NCI-H1436 (cell line): ENCODE measurements around the gene A3GALT2.
A peak's percentile ranks its signal among the peaks of the same experiment; 100 is the strongest.
"Not testable (repeated sequence)": the region's sequence is repeated elsewhere in the genome, so short reads cannot be mapped to it uniquely, and the experiment has no call there.

ENCODE experiments used
- DNase-seq: peaks from one replicate; lab custom pipeline; 2025; lab: John Stamatoyannopoulos, UW

The A3GALT2 gene

DNA sequence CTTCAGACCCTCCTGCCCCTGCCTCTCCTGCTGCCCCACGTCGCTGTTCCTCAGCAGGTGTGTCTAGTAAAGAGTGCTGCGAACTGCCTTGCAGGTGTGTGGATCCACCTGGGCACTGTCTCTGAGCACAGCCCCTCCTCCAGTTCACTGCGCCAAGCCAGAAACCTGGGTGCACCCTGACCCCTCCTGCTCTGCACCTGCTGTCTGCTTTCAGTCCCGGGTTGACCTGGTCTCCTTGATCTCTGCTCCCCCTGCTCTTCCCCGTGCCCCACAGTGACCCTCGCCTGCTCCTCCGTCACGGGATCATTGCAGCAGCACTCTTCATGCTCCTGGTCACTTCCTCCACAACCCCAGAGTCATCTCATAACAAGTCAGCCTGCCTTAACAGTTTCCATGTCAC is 6.5 kb downstream of the A3GALT2 start:
- DNase-seq: no peak

DNA sequence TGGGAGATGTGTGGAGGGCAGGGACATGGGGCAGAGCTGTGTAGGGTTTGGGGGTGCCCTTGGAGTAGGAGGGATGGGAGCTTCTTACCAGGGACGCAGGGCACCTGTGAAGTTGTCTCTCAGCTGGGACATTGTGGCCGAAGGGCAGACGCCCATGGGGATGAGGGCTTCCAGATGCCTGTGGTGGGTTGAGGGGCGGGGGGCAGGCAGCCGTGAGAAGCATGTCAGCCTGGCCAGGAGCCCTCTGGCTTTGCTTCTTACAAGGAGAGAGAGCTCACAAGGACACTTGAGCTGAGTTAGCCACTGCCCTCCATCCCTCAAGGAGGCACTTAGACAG is 8.5 kb downstream of the A3GALT2 start:
- DNase-seq: no peak

DNA sequence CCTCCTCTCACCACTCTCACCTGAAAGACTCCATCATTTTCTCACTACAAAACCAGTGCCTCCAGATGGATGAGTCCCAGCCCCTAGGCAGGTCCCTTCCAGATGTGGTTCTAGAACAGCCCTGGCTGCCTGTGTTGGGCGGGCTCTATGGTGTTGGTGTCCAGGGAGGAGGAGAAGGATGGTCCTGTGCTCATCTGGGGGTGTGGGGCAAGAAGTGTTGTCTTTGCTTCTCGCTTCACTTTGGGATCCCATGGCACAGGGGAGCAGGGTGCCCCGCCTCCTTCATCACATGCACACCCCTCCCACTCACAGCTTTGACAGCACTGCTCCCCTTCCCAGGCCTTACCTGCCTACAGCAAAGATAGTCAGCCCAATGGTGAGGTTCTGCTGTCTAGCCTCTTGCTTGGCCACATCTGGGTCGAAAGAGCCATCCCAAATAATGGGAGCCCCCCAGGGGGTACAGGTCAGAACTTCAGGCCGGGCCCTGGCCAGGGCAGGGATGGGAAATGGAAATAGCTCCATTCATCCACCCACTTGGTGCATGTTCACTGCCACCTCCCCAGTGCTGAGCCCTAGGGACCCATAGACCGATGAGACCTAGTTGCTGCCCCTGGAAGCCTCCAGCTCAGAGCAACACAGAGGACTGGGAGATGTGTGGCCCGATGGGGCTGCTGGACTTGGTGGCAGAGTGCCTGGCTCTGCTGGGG is 9.0 kb downstream of the A3GALT2 start:
- DNase-seq: no peak

DNA sequence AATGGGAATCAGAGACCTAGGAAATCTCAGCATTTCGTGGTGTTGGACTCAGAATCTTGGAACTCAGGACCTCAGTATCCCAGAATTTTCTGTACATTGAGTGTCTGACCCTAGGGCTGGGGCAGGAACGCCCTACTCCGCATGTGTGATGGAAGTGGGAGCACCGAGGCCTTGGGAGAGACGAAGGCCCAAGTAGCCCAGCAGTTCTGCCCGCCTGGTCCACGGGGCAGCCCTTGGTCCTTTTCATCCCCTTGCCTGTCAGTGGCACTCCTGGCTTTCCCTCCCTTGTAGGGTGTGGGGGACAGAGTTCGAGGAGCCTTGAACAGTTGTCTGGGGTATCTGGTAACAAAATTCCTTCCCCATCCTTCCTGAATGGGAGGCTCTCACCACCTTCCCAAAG is 10.2 kb downstream of the A3GALT2 start:
- no peak for DNase-seq

DNA sequence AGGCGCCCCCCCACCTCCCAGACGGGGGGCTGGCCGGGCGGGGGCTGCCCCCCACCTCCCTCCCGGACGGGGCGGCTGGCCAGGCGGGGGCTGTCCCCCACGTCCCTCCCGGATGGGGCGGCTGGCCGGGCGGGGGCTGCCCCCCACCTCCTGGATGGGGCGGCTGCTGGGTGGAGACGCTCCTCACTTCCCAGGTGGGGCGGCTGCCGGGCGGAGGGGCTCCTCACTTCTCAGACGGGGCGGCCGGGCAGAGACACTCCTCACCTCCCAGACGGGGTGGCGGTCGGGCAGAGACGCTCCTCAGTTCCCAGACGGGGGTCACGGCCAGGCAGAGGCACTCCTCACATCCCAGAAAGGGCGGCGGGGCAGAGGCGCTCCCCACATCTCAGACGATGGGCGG is 11.5 kb downstream of the A3GALT2 start:
- DNase-seq: not testable (repeated sequence)

DNA sequence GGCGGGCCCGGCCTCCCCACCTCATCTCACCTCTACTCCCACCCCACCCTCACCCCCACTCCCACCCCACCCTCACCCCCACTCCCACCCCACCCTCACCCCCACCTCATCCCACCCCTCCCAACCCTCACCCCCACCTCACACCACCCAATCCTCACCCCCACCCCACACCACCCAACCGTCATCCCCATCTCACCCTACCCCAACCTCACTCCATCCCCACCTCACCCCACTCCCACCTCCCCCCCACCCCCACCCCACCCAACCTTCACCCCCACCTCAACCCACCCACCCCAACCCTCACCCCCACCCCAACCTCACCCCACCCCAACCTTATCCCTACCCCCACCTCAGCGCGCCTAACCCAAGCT is 13.4 kb downstream of the A3GALT2 start:
- DNase-seq: no peak

DNA sequence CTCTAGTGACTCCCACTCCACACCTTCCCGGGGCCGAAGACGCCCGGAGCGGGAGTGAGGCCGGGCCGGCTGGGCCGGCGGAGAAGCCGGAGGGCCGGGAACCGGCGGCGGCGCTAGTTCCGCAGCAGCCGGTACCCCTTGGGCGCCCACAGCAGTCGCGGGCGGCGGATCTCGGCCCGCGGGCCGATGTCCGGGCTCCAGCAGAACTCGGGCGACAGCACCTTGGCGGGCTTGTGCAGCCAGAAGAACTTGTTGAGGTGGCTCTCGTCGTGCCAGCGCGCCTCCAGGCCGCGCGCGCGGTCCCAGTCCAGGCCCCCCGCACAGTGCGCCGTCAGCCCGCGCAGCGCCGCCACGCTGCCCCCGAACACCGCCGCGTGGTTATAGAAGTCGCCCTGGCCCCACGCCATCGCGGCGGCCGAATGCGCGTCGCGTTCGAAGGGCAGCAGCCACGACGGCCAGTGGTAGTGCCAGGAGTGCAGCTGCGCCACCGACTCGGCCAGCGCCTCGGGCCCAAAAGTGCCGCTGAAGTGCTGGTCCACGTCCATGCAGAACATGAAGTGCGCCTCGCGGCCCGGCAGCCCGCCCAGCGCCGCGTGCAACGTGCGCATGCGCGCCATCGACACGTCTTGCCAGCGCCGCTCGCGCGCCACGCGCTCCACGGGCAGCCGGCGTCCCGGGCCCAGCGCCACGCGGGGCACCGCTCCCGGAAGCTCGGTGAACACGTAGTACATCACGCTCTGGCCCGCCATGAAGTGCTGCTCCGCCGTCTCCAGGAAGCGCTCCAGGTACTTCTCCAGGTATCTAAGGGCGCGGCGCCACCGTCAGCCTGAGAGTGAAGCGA is 14.0 kb downstream of the A3GALT2 start:
- no peak for DNase-seq

DNA sequence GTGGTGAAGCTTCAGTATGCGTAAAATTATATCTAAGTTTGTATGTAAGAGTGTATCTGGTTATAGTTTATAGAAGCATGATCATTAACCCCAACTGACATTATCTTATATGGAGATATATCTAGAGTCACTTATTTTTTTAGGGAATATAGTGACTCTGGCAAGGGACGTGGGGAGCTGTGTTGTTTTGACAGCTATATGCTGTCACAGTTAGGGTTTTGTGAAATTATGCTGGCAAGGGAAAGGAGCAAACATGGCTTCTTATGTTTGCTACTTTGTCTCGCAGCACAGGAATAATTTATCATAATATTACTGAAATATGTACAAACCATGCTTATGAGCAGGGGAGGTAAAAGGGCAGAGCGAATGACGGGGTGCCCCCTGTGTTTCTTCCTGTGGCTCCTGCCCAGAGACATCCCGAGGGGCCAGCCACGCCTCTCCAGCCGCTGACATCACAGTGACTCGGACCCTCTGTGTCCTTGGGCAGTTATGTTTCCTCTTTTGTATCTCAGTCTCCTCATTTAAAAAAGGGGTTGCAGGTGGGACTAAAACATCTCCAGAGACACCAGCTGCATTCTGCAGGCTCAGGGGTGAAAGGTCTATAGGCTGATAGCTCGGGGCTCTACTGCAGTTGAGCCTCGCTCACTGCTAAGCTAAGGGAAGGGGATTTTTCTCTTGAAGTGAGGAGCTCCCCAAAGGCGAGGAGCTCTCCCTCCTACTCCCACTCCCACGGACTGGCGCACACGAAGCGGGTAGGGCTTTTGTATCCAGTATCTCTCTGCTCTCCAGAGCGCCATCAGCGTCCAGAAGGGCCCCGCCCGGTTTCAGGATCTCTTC is 14.9 kb downstream of the A3GALT2 start:
- DNase-seq: no peak

DNA sequence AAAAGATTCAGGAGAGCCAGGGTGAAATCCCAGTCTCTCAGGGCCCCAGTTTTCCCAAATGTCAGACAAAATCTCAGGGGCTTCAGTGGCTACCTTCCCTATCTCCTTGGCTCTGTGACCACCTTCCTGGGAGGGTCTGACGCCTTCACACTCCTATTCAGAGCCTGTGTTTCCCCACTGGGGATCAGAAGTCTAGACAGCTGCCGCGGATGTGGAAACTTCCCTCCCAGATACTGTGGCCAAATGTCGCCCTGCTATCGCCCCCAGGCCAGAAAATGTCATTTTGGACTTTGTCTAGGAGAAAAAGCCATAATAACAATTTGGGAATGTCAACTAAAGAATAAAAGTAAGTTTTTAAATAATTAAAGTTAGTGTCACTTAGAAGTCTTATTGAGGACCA is 15.9 kb downstream of the A3GALT2 start:
- DNase-seq: no peak

DNA sequence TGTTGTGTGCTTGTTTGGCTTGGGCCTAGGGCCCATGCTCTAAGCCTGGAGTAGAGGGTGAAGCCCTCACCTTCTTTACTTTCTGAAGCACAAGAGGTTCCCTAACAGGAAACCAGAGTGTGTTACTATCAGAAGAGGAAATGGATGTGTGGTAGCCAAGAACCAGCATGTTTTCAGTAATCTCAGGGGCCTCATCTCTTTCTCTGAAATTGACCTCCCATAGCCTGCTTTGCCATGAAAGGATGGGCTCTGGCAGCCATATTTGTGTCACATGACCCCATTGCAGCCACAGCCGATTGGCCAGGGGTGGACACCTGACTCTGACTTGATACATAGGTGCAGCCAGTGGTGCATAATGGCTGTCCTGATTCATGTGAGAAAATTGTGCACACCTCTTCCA is 18.6 kb downstream of the A3GALT2 start:
- DNase-seq: no peak

DNA sequence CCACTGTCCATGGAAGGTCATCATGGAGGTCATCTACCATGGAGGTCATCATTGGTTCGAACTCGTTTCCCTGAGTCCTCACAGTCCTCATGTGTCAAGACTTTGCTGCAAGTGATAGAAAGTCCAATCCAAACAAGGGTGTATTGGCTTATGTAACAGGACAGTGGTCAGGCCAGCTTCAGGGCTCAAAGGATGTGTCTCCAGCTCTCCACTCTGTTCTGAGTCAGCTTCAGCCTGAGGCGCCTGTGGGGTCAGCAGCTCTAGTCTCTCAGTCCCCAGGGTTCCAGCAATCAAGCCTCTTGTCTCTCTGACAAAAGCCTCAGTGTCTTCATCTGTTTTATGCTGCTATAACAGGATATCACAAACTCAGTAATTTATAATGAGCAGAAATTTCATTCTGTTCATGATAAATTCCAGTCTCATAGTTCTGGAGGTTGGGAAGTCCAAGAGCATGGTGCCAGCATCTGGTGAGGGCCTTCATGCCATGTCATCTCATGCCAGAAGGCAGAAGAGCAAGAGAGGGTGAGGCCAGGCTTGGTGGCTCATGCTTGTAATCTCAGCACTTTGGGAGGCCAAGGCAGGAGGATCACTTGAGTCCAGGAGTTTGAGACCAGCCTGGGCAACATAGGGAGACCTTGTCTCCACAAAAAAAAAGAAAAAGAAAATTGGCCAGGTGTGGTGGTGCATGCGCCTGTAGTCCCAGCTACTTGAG is 19.5 kb downstream of the A3GALT2 start:
- DNase-seq: no peak

DNA sequence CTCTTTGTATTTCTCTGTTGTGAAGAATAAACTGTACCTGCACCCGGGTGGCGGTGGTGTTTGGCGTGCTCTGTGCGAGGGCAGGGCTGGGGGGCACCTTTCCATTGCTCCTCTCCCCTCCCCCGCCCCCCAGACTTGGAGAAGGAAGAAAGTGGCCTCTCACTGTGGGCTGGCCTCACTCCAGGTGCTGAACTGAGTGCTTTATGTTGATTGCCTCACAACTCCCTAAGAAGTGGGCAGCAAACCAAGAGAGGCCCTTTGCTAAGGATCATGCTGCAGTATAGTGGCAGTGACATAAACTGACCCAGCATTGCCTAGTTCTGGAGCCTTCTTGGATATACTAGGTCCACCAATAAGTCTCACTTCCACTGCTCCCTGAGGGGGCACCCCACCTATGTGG is 20.2 kb downstream of the A3GALT2 start:
- DNase-seq: no peak

DNA sequence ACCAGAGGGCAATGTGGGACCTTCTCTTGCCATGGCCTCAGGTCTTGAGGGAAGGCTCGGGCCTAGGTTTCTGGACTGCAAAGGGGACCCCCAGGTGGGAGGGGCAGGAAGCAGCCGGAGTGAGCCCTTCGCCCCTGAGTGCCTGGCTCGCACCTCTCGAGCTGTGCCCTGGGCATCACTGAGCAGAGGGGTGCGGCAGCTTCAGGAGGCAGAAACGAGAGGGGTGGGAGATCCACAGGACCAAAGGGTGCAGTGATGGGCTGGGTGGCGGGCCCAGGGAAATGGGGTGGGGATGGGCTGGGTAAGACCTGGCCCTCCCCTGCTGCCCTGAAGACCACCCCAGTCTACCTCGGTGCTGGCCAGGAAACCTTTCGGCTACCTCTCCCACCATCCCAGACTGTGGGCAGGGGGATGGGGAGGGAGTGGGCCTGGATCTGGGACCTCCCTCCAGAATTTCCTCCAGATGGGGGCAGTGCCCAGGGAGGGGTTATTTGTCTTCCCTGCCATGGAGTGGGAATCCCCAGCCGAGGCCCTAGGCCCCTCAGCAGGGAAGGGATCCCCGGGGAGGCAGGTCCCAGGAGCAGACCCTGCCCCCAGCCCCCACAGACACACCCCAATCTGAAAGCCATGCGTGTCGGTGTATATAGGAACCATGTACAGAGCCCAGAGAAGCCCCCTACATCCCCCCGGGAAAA is 21.3 kb downstream of the A3GALT2 start:
- no peak for DNase-seq

DNA sequence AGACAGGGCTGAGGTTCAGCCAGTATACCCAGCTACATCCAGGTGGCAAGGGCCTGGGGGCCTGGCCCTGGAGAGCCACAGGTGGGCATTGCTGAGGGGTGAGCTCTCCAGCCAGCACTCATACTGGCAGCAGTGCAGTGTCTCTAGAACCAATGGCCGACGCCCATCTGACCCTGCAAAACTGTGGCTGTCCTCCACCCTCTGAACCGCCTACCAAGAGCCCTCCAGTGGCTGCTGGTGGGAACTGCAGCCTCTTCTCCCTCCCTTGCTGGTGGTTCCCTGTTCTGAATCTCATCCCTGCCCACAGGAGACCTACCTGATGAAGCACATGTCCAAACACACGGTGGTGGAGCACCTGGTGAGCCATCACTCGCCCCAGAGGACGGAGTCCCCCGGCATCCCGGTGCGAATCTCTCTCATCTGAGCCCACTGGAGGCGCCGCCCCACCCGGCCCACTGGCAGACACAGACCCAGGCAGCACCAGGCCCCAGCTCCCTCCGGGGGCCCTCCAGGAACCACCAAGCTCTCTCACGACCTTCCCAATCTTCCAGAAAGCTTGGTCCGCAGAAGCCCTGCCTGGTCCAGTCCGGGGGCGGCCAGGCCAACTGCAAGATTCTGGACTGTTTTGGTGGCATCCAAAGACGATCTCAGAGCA is 22.1 kb downstream of the A3GALT2 start:
- peak; percentile 41 for DNase-seq

DNA sequence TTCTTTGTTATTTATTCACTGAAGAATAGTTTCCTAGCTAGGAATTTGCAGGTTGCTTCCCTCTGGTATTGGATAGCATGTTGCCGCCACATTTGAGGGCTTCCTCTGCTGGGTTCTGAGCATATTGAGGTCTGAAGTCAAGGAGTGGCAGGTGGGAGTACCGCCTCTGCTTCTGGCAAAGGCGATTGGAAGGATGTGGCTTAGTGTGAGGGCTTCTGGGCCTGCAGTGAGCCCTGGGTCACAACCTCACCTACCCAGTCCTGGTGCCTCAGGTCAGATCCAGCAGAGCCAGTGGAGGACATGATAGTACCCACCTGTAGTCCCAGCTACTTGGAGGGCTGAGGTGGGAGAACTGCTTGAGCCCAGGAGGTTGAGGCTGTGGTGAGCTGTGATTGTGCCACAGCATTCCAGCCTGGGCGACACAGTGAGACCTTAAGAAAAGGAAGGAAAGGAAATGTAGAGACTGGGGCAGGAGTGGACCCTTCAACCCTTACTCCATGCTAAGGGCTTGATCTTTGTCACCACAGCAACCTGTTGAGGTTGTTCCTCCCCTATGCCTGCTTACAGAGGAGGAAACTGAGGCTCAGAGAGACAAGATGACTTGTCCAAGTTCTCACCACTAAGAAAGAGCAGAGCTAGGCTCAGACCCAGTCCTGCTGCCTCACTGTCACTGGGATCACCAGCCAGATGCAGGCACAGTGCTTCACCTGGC is 22.8 kb downstream of the A3GALT2 start:
- DNase-seq: no peak

DNA sequence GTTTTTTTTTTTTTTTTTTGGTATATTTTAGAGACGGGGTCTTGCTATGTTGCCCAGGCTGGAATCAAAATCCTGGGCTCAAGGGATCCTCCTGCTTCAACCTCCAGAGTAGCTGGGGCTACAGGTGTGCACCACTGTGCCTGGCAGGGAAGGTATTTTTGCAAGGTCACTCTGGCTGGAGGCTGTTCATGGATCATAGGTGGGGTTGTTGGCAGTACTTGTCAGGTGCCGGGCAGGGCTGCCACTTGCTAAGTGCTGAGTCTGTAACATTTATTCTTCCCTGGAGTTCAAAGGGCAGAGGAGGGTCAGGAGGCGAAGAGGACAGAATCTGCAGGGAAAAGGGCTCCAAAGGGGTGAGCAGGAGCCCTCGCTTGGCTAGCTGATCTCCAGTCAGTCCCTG is 24.1 kb downstream of the A3GALT2 start:
- no peak for DNase-seq

DNA sequence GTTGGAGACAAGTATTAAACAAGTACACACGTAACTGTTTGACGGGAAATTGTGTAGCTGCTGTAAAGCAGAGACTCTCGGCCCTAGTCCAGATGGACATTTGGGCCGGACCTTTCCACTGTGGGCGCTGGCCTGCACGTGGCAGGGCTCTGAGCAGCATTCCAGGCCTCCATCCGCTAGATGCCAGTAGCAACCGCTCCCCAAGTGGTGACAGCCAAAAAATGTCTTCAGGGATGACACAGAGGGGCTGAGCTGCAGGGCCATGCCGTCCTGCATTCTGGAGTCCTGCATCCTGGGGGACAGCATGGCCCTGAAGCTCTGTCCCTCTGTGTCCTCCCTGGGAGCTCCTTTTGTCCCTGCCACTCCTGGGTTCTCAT is 24.8 kb downstream of the A3GALT2 start:
- no peak for DNase-seq

DNA sequence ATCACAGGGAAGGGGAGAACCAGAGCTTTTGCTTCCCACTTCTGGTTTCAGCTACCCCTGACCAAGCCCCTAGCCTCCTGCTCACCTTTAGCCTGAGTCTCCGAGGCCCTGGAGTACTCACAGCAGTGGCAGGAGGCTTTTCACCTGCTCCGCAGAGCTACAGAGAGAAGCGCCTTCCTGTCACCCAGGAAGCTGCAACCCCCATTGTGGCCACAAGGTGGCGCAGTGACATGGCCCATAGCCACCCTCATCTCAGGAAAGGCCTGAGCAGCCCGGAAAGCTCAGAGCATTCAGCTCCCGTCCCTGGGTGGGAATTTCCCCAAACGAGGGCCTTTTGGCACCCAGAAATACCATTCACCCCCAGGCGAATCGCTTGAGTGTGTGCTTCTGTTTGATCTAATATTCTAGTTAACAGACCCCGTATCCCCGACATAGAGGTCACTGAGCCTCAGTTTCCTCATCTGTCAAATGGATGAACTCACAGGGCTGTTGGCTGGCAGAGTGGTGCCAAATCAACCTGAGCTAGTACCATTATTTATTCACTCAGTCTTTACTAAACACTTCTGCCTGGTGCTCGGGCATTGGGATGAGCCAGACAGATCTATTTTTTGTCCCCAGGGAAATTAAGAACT is 25.3 kb downstream of the A3GALT2 start:
- DNase-seq: peak; percentile 65

DNA sequence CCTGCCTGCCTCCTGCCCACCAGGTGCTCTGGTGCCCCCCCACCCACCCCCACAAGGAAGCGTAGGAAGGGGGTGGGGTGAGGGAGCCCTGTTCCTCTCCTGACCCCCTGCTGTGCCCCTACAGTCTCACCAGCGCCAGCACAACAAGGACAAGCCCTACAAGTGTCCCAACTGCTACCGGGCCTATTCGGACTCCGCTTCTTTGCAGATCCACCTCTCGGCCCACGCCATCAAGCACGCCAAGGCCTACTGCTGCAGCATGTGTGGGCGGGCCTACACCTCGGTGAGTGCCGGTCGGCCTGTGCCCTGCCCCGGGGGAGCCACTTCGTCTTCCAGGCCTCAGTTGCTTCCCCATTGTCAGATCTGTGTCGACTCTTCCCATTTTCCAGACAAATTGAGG is 25.9 kb downstream of the A3GALT2 start:
- no peak for DNase-seq
